ENCODE results near the gene UQCR10.

The UQCR10 gene

GRCh38 chr22:29747832-29748231, 19.3 kb upstream of the UQCR10 start:
- TF ChIP-seq GATA3 (IDR thresholded peaks at IDR 0.05; ENCODE audit: low read depth, low read length): no peak
- TF ChIP-seq GATA2 (IDR thresholded peaks at IDR 0.05; ENCODE audit: low read depth, low read length): no peak

- TF ChIP-seq GATA2 (IDR thresholded peaks at IDR 0.05; ENCODE audit: low read depth, low read length) (no peak), GATA3 (IDR thresholded peaks at IDR 0.05; ENCODE audit: low read depth, low read length) (no peak)
These were observed 18.8 kb upstream of the UQCR10 start for GRCh38 chr22:29748248-29748893.

- TF ChIP-seq GATA3 (IDR thresholded peaks at IDR 0.05; ENCODE audit: low read depth, low read length) (no peak), GATA2 (IDR thresholded peaks at IDR 0.05; ENCODE audit: low read depth, low read length) (no peak)
These were observed 17.1 kb upstream of the UQCR10 start for GRCh38 chr22:29750029-29750428.

- TF ChIP-seq GATA2 (IDR thresholded peaks at IDR 0.05; ENCODE audit: low read depth, low read length): no peak
- TF ChIP-seq GATA3 (IDR thresholded peaks at IDR 0.05; ENCODE audit: low read depth, low read length): no peak
These were observed 16.3 kb upstream of the UQCR10 start for GRCh38 chr22:29750559-29751538.

GRCh38 chr22:29751669-29752068, 15.5 kb upstream of the UQCR10 start:
- TF ChIP-seq GATA2 (IDR thresholded peaks at IDR 0.05; ENCODE audit: low read depth, low read length): no peak

- TF ChIP-seq GATA3 (IDR thresholded peaks at IDR 0.05; ENCODE audit: low read depth, low read length) (no peak), GATA2 (IDR thresholded peaks at IDR 0.05; ENCODE audit: low read depth, low read length) (no peak)
These were observed 13.1 kb upstream of the UQCR10 start for GRCh38 chr22:29753808-29754657.

- TF ChIP-seq GATA3 (IDR thresholded peaks at IDR 0.05; ENCODE audit: low read depth, low read length): no peak
- no peak for TF ChIP-seq GATA2 (IDR thresholded peaks at IDR 0.05; ENCODE audit: low read depth, low read length)
These were observed 11.3 kb upstream of the UQCR10 start for GRCh38 chr22:29755889-29756288.

- TF ChIP-seq GATA2 (IDR thresholded peaks at IDR 0.05; ENCODE audit: low read depth, low read length): no peak
- TF ChIP-seq GATA3 (IDR thresholded peaks at IDR 0.05; ENCODE audit: low read depth, low read length): no peak
These were observed 10.8 kb upstream of the UQCR10 start for GRCh38 chr22:29756341-29756740.

GRCh38 chr22:29757096-29757495, 10.1 kb upstream of the UQCR10 start:
- TF ChIP-seq GATA2 (IDR thresholded peaks at IDR 0.05; ENCODE audit: low read depth, low read length): no peak
- TF ChIP-seq GATA3 (IDR thresholded peaks at IDR 0.05; ENCODE audit: low read depth, low read length): no peak

- no peak for TF ChIP-seq GATA3 (IDR thresholded peaks at IDR 0.05; ENCODE audit: low read depth, low read length)
These were observed 9.0 kb upstream of the UQCR10 start for GRCh38 chr22:29758068-29758622.

GRCh38 chr22:29758959-29759358, 8.2 kb upstream of the UQCR10 start:
- TF ChIP-seq GATA2 (IDR thresholded peaks at IDR 0.05; ENCODE audit: low read depth, low read length): no peak
- TF ChIP-seq GATA3 (IDR thresholded peaks at IDR 0.05; ENCODE audit: low read depth, low read length): no peak

GRCh38 chr22:29762263-29762662, 4.9 kb upstream of the UQCR10 start:
- TF ChIP-seq GATA2 (IDR thresholded peaks at IDR 0.05; ENCODE audit: low read depth, low read length): no peak
- TF ChIP-seq GATA3 (IDR thresholded peaks at IDR 0.05; ENCODE audit: low read depth, low read length): no peak

GRCh38 chr22:29765905-29766631, 1.1 kb upstream of the UQCR10 start:
- TF ChIP-seq GATA2 (IDR thresholded peaks at IDR 0.05; ENCODE audit: low read depth, low read length) (no peak), GATA3 (IDR thresholded peaks at IDR 0.05; ENCODE audit: low read depth, low read length) (no peak)
